ENCODE measurements around the gene PLPP7.

GRCh38 chr9:131260751-131261452, 28.6 kb upstream of the PLPP7 start:
- no peak for TF ChIP-seq POLR2AphosphoS5 (IDR thresholded peaks at IDR 0.05)
- no peak for TF ChIP-seq CTCF (IDR thresholded peaks at IDR 0.05)
